PC-3 (cell line): ENCODE results near the gene ZDHHC24.
"Not testable (repeated sequence)": the region's sequence is repeated elsewhere in the genome, so short reads cannot be mapped to it uniquely, and the experiment has no call there.

Experiments
- CTCF ChIP-seq: fragments of 300-600 bp; sonication (generic); conservative IDR thresholded peaks from 2 replicates; pipeline ENCODE4 v1.5.1; 2017; ENCODE audit warnings: antibody characterized with exemption, low read depth, mild to moderate bottlenecking, low read length
- EZH2 ChIP-seq: fragments of 300-600 bp; sonication (generic); IDR thresholded peaks from one replicate; pipeline ENCODE4 v1.6.1; 2017; ENCODE audit warnings: antibody characterized with exemption, mild to moderate bottlenecking, low read length; ENCODE audit not compliant: unreplicated experiment
- EZH2phosphoT487 ChIP-seq: fragments of 300-600 bp; sonication (generic); IDR thresholded peaks from 2 replicates; pipeline ENCODE4 v1.6.1; 2018; ENCODE audit warnings: mild to moderate bottlenecking, antibody characterized with exemption, low read length, borderline replicate concordance

DNA sequence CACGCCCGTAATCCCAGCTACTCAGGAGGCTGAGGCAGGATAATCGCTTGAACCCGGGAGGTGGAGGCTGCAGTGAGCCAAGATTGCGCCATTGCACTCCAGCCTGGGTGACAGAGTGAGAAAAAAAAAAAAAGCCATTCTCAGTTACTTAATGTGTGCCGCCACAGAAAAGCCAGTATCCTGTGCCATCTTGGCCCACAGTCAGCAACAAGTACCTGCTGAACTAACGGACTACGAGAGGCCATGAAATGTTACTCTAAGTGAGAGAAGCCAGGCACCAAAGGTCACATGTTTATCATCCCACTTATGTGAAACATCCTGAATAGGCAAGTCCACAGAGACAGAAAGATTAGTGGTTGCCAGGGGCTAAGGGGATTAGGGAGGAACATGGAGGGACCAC is 5.2 kb downstream of the ZDHHC24 start:
- not testable (repeated sequence) for TF ChIP-seq CTCF, EZH2phosphoT487, EZH2
